ENCODE data around the gene SNED1.

The SNED1 gene

DNA sequence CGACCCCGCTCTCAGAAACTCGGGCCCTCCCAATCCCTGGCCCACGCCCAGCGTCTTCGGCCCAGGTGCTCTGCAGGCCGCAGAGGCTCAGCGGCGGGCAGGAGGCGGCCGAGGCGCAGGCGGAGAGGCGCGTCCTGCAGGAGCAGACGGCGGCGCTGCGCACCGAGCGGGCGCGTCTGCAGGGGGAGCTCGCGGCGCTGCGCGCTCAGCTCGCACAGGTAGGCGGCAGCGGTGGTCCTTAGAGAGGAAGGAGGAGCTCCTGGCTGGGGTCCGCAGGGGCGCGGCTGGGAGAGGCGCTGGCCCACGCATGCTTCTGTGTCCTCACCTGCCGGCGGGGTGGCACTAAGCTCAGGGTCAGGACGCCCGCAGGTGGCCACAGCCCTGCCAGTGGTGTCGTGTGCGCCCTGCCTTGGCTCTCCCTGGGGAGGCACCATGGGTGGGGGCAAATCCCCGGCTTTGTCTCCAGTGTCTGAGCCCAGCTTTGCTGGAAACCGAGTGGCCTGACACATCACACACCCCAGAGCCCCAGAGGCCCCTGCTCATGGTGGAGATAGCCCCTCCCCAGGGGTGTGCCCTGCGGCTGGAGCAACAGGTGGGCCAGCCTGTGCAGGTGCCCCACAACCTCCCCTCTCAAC, 14.9 kb upstream of the SNED1 start:
- Histone ChIP-seq H3K36me3 (no peaks in the 10 kb centered on the region), H3K27ac (no peak overlapping the region), H3K4me1 (peaks cover 0 to 28% (median 20%) of the 10 kb centered on the region in 4 donors), H3K4me3 (no peak overlapping the region), H3K27me3 (peaks cover 0 to 34% of the 10 kb centered on the region in 2 donors), H3K9me3 (peaks cover 0 to 10% (median 7%) of the 10 kb centered on the region in 3 donors)
- TF ChIP-seq, protein P1, sequence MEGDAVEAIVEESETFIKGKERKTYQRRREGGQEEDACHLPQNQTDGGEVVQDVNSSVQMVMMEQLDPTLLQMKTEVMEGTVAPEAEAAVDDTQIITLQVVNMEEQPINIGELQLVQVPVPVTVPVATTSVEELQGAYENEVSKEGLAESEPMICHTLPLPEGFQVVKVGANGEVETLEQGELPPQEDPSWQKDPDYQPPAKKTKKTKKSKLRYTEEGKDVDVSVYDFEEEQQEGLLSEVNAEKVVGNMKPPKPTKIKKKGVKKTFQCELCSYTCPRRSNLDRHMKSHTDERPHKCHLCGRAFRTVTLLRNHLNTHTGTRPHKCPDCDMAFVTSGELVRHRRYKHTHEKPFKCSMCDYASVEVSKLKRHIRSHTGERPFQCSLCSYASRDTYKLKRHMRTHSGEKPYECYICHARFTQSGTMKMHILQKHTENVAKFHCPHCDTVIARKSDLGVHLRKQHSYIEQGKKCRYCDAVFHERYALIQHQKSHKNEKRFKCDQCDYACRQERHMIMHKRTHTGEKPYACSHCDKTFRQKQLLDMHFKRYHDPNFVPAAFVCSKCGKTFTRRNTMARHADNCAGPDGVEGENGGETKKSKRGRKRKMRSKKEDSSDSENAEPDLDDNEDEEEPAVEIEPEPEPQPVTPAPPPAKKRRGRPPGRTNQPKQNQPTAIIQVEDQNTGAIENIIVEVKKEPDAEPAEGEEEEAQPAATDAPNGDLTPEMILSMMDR (IDR thresholded peaks at IDR 0.05), result peak; percentile 27 to 42
- peak; percentile 20 to 63 for DNase-seq
- intact Hi-C loops (cut with DNase I; ENCODE audit: low total_unique reads), result no loop called here

DNA sequence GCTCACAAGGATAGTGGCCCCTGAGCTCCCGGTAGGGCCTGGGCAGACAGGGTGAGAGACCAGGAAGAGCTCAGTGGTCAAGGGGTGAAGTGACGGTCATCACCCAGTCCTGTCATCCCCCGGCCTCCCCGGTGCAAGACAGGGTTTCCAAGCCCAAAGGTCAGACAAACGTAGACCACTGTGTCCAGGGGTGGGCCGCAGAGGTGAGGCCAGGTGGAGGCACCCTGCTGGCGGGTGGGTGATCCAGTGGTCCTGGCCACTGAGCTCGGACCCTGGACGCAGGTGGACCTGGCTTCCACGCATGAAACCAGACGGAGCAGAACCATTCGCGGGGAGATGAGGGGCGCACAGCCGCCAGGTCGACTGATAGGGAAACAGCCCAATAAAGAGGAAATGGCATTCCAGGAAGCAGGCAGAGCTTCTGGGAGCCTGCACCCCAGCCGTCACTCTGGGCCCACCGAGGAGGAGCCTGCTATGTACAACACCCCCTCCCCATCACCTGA, 14.4 kb upstream of the SNED1 start:
- no peak overlapping the region for H3K4me3 ChIP-seq
- DNase-seq, result peak; percentile 17 to 57
- TF ChIP-seq, protein P1 (IDR thresholded peaks at IDR 0.05), result no peak
- H3K36me3 ChIP-seq, result no peaks in the 10 kb centered on the region
- peaks cover 0 to 37% of the 10 kb centered on the region in 2 donors for H3K27me3 ChIP-seq
- peaks cover 0 to 28% (median 22%) of the 10 kb centered on the region in 4 donors for H3K4me1 ChIP-seq
- H3K27ac ChIP-seq, result no peak overlapping the region
- intact Hi-C loops (cut with DNase I; ENCODE audit: low total_unique reads), result no loop called here
- peaks cover 0 to 15% (median 9%) of the 10 kb centered on the region in 3 donors for H3K9me3 ChIP-seq

DNA sequence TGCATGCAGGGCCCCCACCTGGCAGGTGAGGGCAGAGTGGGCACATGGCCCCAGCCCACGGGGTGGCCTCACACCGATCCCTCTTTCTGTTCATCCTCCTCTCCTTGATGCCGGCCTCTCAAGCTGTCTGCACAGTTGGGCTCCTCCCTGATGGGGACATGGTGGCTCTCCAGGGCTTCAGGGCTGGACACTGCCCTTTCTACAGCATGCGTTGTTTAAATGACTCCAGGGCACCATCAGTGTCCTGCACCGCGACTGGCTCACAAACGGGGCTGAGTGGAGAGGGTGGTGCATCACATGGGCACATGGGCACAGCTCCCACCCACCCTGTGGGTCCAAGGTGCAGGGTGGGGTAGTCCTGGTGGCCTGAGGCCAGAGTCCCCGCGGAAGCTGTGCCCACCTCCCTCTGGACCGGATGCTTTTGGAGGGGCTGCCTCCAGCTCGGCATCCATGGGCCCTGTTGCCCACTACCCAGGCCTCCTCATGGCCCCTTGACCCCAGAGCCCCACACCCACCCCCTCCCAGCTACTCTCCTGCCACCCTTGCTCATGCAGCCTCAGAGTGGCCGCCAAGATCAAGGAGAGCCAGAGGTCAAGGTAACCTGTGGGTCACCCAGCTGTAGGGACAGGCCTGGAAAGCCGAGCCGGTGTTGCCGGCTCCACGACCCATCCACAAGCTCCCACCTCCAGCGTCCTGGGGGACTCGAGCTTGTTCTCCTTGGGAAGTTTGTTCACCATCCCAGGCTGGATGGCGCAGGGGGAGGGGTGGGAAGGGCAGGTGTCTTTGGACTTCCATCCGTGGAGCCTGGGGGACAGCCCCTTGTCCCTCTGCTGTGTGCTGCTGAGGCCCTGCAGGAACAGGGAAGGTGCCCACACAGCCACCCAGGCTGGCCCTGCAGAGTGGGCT, 12.3 kb upstream of the SNED1 start:
- Histone ChIP-seq H3K4me1 (peaks cover 0 to 32% (median 25%) of the 10 kb centered on the region in 4 donors), H3K27me3 (peaks cover 0 to 41% of the 10 kb centered on the region in 2 donors), H3K36me3 (no peaks in the 10 kb centered on the region), H3K9me3 (peaks cover 0 to 15% (median 9%) of the 10 kb centered on the region in 3 donors), H3K27ac (peak overlapping the region in 1 of 2 donors; percentile 30), H3K4me3 (no peak overlapping the region)
- DNase-seq, result peak; percentile 21 to 65
- intact Hi-C loops (cut with DNase I; ENCODE audit: low total_unique reads), result no loop called here
- TF ChIP-seq, protein P1 (IDR thresholded peaks at IDR 0.05), result no peak

DNA sequence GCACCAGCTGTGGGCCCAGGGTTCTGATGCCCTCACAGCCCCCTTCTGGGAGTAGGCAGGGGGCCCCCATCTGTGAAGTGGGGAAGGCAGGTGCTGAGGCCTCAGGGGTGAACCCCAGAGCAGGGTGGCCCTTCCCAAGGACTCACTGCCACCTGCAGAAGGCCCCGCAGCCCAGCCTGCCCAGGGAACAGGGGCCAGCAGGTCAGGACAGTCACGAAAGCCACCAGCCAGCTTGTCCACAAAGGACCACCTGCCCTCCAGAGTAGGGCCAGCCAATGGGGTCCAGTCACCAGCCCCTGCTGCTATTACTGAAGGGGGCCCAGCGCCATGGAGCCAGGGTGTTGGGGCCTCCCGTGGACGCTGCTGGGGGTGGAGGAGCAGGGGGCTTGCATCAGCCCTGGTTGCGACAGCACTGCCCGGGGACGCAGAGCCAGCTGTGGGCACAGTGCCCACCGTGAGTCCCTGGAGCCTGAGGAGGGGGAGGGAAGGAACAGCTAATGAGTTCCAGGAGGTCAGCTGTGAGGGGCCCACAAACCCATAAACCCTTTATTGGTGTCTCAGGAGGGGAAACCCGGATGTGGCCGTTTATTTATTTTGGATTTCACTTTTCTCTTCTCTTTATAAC, 11.5 kb upstream of the SNED1 start:
- H3K4me1 ChIP-seq, result peaks cover 0 to 39% (median 31%) of the 10 kb centered on the region in 4 donors
- H3K27ac ChIP-seq, result peak overlapping the region in 1 of 2 donors; percentile 30
- peak; percentile 68 to 89 for DNase-seq

DNA sequence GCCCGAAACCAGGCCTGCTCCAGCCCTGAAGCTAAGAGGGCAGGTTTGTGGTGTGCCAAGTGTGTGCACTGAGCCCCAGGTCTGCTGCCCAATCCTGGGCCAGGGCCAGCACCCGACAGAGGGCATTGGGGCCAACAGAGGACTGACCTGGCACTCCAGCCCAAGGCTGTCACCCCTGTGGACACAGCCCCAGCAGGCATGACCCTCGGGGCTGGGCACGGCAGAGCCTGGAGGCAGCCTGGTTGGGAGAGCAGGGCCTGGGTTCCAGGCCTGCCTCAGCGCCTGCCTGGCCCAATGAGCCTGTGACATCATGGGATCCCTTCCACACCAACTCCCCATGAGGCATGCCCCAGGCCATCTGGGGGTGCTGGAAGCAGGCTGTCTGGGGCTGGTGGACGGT, 10.8 kb upstream of the SNED1 start:
- peak overlapping the region; percentile 2 to 8 for H3K27ac ChIP-seq
- DNase-seq, result peak; percentile 17 to 70

More for the DNA sequence above, 11.5 kb upstream of the SNED1 start:
- peaks cover 0 to 15% (median 9%) of the 10 kb centered on the region in 3 donors for H3K9me3 ChIP-seq
- TF ChIP-seq, protein P1 (IDR thresholded peaks at IDR 0.05), result no peak
- H3K36me3 ChIP-seq, result no peaks in the 10 kb centered on the region
- no peak overlapping the region for H3K4me3 ChIP-seq
- intact Hi-C loops (cut with DNase I; ENCODE audit: low total_unique reads), result no loop called here
- H3K27me3 ChIP-seq, result peaks cover 0 to 41% of the 10 kb centered on the region in 2 donors

More for the DNA sequence above, 10.8 kb upstream of the SNED1 start:
- intact Hi-C loops (cut with DNase I; ENCODE audit: low total_unique reads), result no loop called here
- peaks cover 0 to 46% (median 38%) of the 10 kb centered on the region in 4 donors for H3K4me1 ChIP-seq
- H3K27me3 ChIP-seq, result peaks cover 0 to 35% of the 10 kb centered on the region in 2 donors
- no peaks in the 10 kb centered on the region for H3K36me3 ChIP-seq
- TF ChIP-seq, protein P1 (IDR thresholded peaks at IDR 0.05), result no peak
- peaks cover 0 to 15% (median 9%) of the 10 kb centered on the region in 3 donors for H3K9me3 ChIP-seq
- H3K4me3 ChIP-seq, result no peak overlapping the region
